GM19193 (cell line): ENCODE data around the gene KRT35.

Experiments used
- POLR2A ChIP-seq: IDR thresholded peaks from 4 replicates; pipeline ENCODE4 v1.6.1; 2011; ENCODE audit not compliant: insufficient read depth, insufficient read length; ENCODE audit errors: extremely low read depth

Gene KRT35

GRCh38 chr17:41483531-41483930, 2.6 kb upstream of the KRT35 start:
- TF ChIP-seq POLR2A: no peak

GRCh38 chr17:41480581-41480980, 370 bp downstream of the KRT35 start:
- no peak for TF ChIP-seq POLR2A

DNA sequence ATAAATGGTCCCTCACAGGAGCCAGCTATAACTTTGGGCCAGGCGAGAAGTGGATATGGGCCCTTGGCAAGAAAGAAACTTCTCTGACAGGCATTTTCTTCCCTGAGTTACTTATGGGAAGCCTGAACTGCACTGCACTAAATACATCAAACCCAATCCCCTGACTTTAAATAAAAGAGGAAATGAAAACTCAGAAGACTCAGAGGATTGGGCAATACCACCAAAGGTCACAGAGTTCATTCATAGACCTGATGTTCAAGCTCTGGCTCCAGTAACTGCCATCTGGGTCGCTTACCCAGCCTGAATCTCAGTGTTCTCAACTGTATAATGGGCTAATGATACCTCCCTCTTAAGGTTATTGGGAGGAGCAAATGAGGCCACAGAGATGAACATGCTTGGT, 815 bp downstream of the KRT35 start:
- no peak for TF ChIP-seq POLR2A

DNA sequence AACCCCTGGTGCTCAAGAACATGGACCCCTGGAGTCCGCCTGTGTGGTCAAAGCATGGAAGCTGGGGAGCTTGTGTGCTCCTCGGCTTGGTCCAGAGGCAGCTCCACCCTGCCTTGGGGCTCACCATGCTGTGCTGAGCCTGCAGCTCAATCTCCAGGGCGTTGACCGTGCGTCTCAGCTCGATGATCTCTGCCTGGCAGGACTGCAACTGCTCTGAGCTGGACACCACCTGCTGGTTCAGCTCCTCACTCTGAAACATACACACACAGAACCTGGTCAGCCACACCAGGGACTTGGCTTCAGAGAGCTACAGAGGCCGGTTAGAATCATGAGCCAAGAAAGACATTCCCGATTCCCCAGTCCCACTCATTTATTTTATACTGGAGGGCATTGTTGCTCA, 2.7 kb downstream of the KRT35 start:
- TF ChIP-seq POLR2A: no peak

DNA sequence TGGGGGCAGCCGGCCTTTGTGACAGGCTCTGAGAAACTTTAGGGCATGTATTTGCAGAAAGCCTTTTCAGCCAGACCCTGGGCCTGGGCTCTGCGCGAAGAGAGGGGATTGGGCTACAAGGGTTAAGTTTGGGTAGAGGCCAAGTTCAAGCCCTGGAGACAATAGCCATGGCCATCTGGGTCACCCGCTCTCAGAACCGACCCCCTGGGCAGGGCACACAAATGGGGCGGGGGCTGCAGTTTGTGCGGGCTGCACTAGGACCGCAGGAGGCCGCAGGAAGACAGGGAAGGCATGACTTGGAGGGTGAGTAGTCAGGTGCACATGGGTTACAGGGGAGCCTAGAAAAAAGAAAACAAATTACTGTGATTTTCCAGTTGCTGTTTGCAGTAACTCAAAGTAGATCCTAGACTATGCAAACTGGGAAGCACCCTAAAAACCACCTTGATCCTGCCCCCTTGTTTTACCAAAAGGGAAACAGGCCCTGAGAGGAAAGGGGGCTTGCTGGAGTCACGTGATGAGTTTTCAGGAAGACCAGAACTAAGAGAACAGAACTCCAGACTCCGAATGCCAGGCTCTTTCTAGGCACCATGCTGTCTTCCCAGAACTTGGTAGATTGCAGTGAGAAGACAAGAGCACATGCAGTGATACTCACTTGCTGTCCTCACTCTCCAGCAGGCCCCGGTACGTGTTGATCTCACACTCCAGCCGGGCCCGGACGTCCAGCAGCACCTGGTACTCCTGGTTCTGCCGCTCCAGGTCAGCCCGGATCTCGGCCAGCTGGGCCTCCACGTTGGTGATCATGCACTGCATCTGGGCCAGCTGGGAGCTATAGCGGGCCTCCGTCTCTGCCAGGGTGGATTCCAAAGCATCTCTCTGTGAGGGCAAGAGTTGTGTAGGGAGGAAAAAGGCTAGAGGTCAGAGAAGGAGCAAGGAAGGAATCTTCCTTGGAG, 3.8 kb downstream of the KRT35 start:
- no peak for TF ChIP-seq POLR2A

- no peak for TF ChIP-seq POLR2A
These were observed 5.5 kb downstream of the KRT35 start for GRCh38 chr17:41475421-41475820.

DNA sequence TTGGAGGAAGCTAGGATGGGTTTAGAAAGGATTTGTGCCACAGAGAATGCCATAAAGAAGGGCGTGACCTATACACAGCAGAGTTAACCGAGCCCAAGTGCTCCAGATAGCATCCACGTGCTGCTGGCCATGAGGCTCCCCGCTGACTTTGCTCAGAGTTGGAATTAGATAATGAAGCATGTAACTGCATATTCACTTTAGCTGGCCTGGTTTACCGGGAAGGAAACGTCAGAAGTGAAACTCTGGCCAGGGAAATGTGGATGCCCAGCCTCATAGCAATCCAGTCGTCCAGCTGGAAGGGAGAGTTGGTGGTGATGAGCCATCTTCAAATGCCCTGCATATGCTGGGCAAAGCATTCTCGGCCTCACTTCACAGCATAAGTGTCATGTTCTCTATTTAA, 6.1 kb downstream of the KRT35 start:
- TF ChIP-seq POLR2A: no peak

DNA sequence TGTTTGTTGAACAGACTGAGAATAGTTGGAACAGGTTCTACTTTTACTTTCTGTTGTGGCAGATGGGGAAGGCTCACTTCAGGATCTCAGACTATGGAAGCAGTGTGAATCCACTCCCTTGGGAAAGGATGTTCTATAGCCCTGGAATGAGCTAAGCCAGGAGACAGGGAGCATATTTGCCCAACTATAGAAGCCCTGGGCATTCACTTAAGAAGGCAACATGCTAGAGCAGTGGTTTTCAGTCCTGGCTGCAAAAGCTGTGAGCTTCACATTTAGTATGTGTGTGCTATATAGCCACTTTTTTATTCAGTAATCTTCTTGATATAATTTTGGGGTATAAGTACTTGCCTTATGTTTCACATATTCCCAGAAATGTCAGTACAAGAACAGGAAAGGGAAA, 12.6 kb downstream of the KRT35 start:
- no peak for TF ChIP-seq POLR2A

DNA sequence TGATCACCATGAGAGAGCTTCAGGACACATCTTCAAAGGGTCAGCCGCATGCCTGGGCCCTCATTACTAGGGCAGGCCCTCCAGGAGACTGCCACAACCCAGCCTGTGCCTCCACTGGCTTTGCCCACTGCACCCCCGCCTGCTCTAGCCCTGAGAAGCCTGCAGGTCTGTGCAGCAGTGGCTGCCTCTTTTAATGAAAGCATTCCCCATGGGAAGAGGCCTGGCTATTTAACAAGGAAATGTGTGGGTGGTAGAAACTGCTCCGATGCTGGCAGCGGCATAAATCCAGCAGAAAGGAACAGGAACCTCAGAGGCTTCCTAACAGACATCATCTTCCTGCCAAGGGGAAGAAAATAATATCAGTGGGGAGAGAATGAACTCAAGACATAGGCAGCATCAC, 13.4 kb downstream of the KRT35 start:
- TF ChIP-seq POLR2A: no peak

- no peak for TF ChIP-seq POLR2A
These were observed 14.0 kb downstream of the KRT35 start, which contains the start of gene KRT32 for GRCh38 chr17:41466988-41467387. TSS of gene KRT32 (minus strand) at chr17:41467386. CDS start at chr17:41467325, 61 bp downstream.

- no peak for TF ChIP-seq POLR2A
These were observed 16.3 kb downstream of the KRT35 start for GRCh38 chr17:41464682-41465081.

- TF ChIP-seq POLR2A: no peak
These were observed 16.8 kb downstream of the KRT35 start for GRCh38 chr17:41464173-41464572.

GRCh38 chr17:41463746-41464145, 17.2 kb downstream of the KRT35 start:
- no peak for TF ChIP-seq POLR2A

DNA sequence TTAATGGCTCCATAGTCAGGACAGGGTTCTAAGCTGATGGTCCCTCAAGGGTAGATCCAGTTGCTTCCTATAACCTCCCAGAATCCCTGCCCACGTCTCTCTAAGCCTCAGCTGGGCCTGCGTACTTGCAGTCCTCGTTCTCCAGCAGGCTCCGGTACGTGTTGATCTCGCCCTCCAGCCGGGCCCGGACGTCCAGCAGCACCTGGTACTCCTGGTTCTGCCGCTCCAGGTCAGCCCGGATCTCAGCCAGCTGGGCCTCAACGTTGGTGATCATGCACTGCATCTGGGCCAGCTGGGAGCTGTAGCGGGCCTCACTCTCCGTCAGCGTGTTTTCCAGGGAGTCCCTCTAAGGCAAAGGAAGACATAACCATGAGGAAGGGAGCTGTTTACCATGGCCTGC, 18.2 kb downstream of the KRT35 start:
- TF ChIP-seq POLR2A: no peak

GRCh38 chr17:41457676-41458075, 23.3 kb downstream of the KRT35 start:
- no peak for TF ChIP-seq POLR2A

GRCh38 chr17:41456204-41456603, 24.7 kb downstream of the KRT35 start:
- no peak for TF ChIP-seq POLR2A
